ENCODE results near the gene BCDIN3D. TPM values are rescaled to one million over a fixed set of nuclear protein-coding genes. Genes with fewer than 3 reads are reported as not detected.

BCDIN3D gene
- total and polyA plus RNA-seq, 3 donors from 2014 or later = 4.9 to 5.8 (median 5.1) TPM

GRCh38 chr12:49794811-49795653 lies 47.9 kb downstream of the BCDIN3D start:
- DNase-seq = no peak
- H3K36me3 ChIP-seq (ENCODE audit: low read depth, missing control alignments) = no peaks in the 10 kb centered on the region
- H3K27me3 ChIP-seq = no peaks in the 10 kb centered on the region
- 86 to 88% methylated on average over 9 to 31 of the region's 32 CpGs for WGBS, 2 donors
- TF ChIP-seq POLR2A (IDR thresholded peaks at IDR 0.05) = no peak
- TF ChIP-seq, protein P1, sequence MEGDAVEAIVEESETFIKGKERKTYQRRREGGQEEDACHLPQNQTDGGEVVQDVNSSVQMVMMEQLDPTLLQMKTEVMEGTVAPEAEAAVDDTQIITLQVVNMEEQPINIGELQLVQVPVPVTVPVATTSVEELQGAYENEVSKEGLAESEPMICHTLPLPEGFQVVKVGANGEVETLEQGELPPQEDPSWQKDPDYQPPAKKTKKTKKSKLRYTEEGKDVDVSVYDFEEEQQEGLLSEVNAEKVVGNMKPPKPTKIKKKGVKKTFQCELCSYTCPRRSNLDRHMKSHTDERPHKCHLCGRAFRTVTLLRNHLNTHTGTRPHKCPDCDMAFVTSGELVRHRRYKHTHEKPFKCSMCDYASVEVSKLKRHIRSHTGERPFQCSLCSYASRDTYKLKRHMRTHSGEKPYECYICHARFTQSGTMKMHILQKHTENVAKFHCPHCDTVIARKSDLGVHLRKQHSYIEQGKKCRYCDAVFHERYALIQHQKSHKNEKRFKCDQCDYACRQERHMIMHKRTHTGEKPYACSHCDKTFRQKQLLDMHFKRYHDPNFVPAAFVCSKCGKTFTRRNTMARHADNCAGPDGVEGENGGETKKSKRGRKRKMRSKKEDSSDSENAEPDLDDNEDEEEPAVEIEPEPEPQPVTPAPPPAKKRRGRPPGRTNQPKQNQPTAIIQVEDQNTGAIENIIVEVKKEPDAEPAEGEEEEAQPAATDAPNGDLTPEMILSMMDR (IDR thresholded peaks at IDR 0.05) = no peak
- intact Hi-C loops (cut with DNase I; ENCODE audit: low total_unique reads) = no loop called here
- no peak overlapping the region for H3K4me3 ChIP-seq
- no peaks in the 10 kb centered on the region for H3K9me3 ChIP-seq
- H3K4me1 ChIP-seq = peaks cover 20% of the 10 kb centered on the region
- no peak overlapping the region for H3K27ac ChIP-seq

DNA sequence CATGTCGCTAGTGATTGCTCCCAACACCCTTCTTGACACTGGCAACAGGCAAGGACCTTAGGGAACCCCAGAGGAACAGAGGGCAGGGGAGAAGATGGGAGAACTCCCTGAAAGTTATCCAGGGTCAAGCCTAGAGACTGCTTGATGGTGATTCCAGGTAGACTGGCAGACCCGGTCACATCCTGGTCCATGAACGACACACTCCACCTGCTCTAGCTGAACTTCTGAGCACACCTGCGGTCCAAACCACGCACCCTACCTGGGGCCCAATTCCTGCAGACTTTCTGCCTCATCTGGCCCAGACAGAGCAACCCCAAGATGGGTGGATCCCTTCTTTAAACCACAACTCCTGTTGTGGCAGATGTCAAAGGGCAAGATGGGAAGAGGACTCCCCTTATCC lies 48.9 kb downstream of the BCDIN3D start:
- no peak for DNase-seq
- Histone ChIP-seq H3K27me3 (no peaks in the 10 kb centered on the region), H3K27ac (no peak overlapping the region), H3K4me1 (peaks cover 20% of the 10 kb centered on the region), H3K4me3 (no peak overlapping the region), H3K36me3 (ENCODE audit: low read depth, missing control alignments) (no peaks in the 10 kb centered on the region), H3K9me3 (no peaks in the 10 kb centered on the region)
- intact Hi-C loops (cut with DNase I; ENCODE audit: low total_unique reads) = no loop called here
- WGBS, 2 donors = 93 to 98% methylated on average over 3 to 5 of the region's 5 CpGs
- no peak for TF ChIP-seq POLR2A (IDR thresholded peaks at IDR 0.05)
- TF ChIP-seq, protein P1 (IDR thresholded peaks at IDR 0.05) = no peak

- H3K9me3 ChIP-seq = no peaks in the 10 kb centered on the region
- no peak for DNase-seq
- no peaks in the 10 kb centered on the region for H3K27me3 ChIP-seq
- peaks cover 19% of the 10 kb centered on the region for H3K4me1 ChIP-seq
- no peak overlapping the region for H3K27ac ChIP-seq
- 80 to 91% methylated on average over 6 to 9 of the region's 9 CpGs for WGBS, 2 donors
- H3K4me3 ChIP-seq = no peak overlapping the region
- intact Hi-C loops (cut with DNase I; ENCODE audit: low total_unique reads) = no loop called here
- TF ChIP-seq POLR2A (IDR thresholded peaks at IDR 0.05) = no peak
- TF ChIP-seq, protein P1 (IDR thresholded peaks at IDR 0.05) = no peak
- no peaks in the 10 kb centered on the region for H3K36me3 ChIP-seq (ENCODE audit: low read depth, missing control alignments)
These were observed 49.3 kb downstream of the BCDIN3D start for GRCh38 chr12:49793620-49794019.

DNA sequence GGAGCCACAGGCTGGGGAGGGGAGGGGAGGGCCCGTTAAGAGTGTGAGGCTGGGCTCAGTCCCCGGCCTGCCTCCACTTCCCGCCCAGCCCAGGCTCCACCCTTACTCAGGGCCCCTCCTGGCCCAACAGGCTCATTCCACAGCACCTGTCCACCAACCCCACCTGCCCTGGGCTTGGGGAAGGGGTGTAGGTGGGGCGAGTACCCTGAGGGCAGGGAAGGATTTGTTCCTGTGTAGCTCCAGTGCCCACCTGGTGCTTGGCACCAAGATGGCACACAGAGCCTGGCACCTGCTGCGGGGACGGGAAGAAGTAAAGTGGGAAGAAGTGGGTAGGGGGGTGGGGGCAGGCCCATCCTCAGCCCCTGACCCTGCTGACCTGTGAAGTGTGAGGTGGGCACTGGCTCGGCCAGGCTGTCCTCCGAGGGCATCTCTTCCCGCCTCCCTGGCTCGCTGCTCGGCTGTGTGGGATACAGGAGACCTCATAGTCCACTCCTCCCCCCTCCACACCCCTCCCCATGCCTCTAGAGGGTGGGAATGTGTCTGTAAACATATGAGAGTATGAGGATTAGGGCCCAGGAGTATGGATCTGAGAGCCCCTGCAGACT lies 49.8 kb downstream of the BCDIN3D start:
- H3K9me3 ChIP-seq = no peaks in the 10 kb centered on the region
- H3K27me3 ChIP-seq = no peaks in the 10 kb centered on the region
- no peak overlapping the region for H3K27ac ChIP-seq
- no peak for DNase-seq
- no peak overlapping the region for H3K4me3 ChIP-seq
- H3K4me1 ChIP-seq = peaks cover 14% of the 10 kb centered on the region
- no peaks in the 10 kb centered on the region for H3K36me3 ChIP-seq (ENCODE audit: low read depth, missing control alignments)
- 85 to 100% methylated on average over 2 to 11 of the region's 11 CpGs for WGBS, 2 donors
- no peak for TF ChIP-seq POLR2A (IDR thresholded peaks at IDR 0.05)
- TF ChIP-seq, protein P1 (IDR thresholded peaks at IDR 0.05) = no peak
- intact Hi-C loops (cut with DNase I; ENCODE audit: low total_unique reads) = no loop called here
